ACC112 (cell line): ENCODE data around the gene ARHGEF7.
A peak's percentile ranks its signal among the peaks of the same experiment; 100 is the strongest.

Experiments used
- H2AFZ ChIP-seq: fragments of 200-600 bp; sonication (generic); one replicate; pipeline ENCODE4 v1.6.0; 2017; ENCODE audit warnings: antibody characterized with exemption, low read length; ENCODE audit not compliant: unreplicated experiment
- H3K27ac ChIP-seq: fragments of 200-600 bp; sonication (generic); 2 replicates; pipeline ENCODE4 v1.5.1; 2014; ENCODE audit warnings: low read depth, mild to moderate bottlenecking, antibody characterized with exemption, low read length, moderate library complexity
- H3K27me3 ChIP-seq: fragments of 200-600 bp; sonication (generic); 2 replicates; pipeline ENCODE4 v1.6.1; 2014; ENCODE audit warnings: mild to moderate bottlenecking, antibody characterized with exemption, low read length, moderate library complexity, mixed read lengths; ENCODE audit not compliant: insufficient read depth
- H3K36me3 ChIP-seq: fragments of 200-600 bp; sonication (generic); 2 replicates; pipeline ENCODE4 v1.6.1; 2016; ENCODE audit warnings: mild to moderate bottlenecking, antibody characterized with exemption, low read length, moderate library complexity, mixed read lengths; ENCODE audit not compliant: insufficient read depth
- H3K4me1 ChIP-seq: fragments of 200-600 bp; sonication (generic); one replicate; pipeline ENCODE4 v1.6.1; 2016; ENCODE audit warnings: low read length, mixed read lengths; ENCODE audit not compliant: insufficient read depth, unreplicated experiment, control insufficient read depth
- H3K4me3 ChIP-seq: fragments of 200-600 bp; sonication (generic); 2 replicates; pipeline ENCODE4 v1.5.1; 2014; ENCODE audit warnings: mild to moderate bottlenecking, low read depth, low read length
- H3K79me2 ChIP-seq: fragments of 200-600 bp; sonication (generic); one replicate; pipeline ENCODE4 v1.6.0; 2016; ENCODE audit warnings: low read length; ENCODE audit not compliant: control insufficient read depth, unreplicated experiment, insufficient read depth

Gene ARHGEF7

DNA sequence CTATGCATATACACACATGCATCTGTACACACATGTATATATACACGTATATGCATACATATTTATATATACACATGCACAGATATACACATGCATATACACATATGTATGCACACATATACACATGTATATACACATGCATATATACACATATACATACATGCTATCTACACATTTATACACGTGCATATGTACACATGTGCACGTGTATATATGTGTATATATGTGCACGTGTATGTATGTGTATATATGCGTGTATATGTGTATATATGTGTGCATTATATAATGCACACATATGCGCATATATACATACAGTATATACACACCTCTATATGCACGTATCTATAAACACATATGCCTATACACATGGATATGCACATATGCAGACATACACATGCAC is 17.8 kb downstream of the ARHGEF7 start:
- Histone ChIP-seq H3K4me3 (no peak overlapping the region), H3K27ac (no peak overlapping the region), H3K27me3 (peaks cover 39% of the 10 kb centered on the region), H3K79me2 (no peaks in the 10 kb centered on the region), H3K4me1 (no peaks in the 10 kb centered on the region), H3K36me3 (no peaks in the 10 kb centered on the region), H2AFZ (no peak overlapping the region)

DNA sequence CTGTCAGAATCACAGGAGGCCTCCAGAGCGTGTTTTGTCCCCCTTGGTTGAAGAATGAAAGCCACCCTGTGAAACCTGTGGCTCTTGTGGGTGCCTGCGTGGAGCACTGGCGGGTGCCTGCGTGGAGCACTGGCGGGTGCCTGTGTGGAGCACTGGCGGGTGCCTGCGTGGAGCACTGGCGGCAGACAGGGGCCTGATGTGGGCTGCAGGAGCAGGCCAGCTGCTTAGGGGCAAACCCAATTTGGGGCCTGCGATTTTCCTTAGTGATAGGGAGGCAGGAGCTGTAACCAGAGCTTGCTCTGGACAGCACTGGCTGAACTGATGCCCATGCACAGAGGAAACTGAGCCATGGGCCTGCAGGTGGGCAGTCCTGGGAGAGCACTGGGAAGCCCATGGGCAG is 24.3 kb downstream of the ARHGEF7 start:
- Histone ChIP-seq H3K4me3 (no peak overlapping the region), H3K27me3 (peaks cover 72% of the 10 kb centered on the region), H3K79me2 (no peaks in the 10 kb centered on the region), H2AFZ (no peak overlapping the region), H3K4me1 (no peaks in the 10 kb centered on the region), H3K27ac (no peak overlapping the region), H3K36me3 (no peaks in the 10 kb centered on the region)

DNA sequence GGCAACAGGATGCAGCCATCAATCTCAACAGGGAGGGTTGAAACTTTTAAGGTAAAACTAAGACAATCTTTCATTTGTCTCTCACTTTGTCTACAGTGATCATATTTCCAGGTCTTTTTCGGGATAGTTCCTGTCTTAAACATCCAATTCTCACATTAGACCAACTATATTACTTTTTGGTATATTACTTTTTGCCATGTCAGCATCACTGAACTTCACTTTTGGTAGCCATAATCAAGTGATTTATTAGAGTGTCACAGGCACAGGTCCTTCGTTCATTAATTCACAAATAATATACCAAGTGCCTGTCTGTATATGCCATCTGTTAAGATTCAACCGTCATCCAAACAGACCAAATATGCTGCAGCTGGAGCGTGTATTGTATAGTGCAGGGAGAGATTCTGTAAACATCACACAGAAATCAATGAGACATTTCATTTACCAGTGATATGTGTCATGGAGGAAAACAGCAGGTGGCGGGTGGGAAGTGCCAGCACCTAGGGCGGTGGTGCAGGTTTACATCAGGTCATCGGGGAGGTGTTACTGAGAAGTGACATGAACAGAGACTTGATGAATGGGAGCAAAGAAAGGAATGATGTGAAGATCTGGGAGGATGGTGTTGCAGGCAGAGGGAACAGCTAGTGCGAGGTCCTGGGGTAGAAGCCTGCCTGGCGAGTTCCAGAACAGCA is 24.9 kb downstream of the ARHGEF7 start:
- Histone ChIP-seq H3K27me3 (peaks cover 78% of the 10 kb centered on the region), H3K79me2 (no peaks in the 10 kb centered on the region), H3K27ac (no peak overlapping the region), H3K4me3 (no peak overlapping the region), H2AFZ (no peak overlapping the region), H3K4me1 (no peaks in the 10 kb centered on the region), H3K36me3 (no peaks in the 10 kb centered on the region)

DNA sequence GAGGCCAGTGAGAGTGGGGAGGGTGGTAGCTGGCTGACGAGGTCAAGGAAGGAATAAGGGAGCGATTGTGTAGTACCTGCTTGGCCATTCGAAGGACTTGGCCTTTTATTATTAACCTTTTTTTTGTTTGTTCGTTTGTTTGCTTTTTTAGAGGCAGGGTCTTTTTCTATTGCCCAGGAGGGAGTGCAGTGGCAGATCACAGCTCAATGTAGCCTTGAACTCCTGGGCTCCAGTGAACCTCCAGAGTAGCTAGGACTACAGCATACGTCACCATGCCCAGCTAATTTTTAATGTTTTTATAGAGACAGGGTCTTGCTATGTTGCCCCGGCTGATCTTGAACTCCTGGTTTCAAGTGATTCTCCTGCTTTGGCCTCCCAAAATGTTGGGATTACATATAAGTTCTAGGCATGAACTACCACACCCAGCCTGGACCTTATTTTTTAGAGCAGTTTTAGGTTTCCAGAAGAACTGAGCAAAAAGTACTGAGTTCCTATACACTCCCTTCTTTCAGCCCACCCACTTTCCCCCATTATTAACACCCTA is 25.5 kb downstream of the ARHGEF7 start:
- Histone ChIP-seq H3K27ac (no peak overlapping the region), H3K4me1 (no peaks in the 10 kb centered on the region), H3K4me3 (no peak overlapping the region), H3K79me2 (no peaks in the 10 kb centered on the region), H2AFZ (no peak overlapping the region), H3K36me3 (no peaks in the 10 kb centered on the region), H3K27me3 (peaks cover 84% of the 10 kb centered on the region)

DNA sequence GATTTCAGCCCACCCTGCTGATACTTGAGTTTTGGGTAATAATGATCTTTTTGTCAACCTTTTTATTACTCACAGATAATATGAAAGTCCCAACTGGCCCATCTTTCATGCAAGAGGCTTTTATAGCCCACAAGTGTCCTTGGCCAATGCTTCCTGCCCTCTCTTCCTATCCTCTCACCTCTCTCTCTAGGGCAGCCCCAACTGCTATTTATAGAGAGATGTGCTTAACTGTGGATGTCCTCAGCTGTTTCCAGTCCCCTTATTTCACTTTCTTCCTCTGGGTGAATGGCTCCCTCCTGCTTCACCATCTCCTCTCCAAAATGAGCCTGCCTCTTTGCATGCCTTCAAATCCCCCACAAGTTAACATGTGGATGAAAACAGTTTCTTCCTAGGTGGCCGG is 27.4 kb downstream of the ARHGEF7 start:
- Histone ChIP-seq H2AFZ (no peak overlapping the region), H3K79me2 (no peaks in the 10 kb centered on the region), H3K27ac (no peak overlapping the region), H3K4me3 (no peak overlapping the region), H3K36me3 (no peaks in the 10 kb centered on the region), H3K4me1 (no peaks in the 10 kb centered on the region), H3K27me3 (peaks cover 96% of the 10 kb centered on the region)

DNA sequence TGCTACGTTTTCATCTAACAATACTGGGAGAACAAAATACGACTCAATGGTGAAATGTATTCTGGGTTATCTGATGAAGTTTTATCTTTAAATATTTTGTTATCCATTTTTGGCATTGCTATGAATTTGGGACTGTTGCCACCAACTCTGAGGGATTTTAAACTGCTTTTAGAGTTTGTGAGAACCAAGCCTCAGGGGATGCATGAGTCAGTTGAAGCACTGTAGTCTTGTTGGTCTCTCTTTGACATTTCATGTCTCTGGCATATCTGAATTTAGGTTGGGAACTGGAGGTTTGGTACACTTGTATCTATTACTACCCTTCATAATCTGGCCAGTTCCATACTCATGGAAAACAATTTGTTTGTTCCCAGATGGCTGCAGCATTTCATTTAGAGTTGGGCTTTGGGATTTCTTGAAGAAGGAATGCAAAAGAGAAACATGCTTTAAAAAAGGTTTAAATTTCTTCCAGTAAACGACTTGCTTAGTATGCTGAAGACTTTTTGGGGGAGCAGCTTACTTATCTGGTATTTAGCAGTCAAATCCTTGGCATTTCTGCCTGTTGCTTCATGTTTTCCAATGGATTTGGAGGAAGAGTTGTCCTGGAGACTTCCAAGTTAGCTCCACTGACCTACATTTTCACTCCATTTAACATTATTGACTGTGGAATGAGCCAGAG is 28.9 kb downstream of the ARHGEF7 start:
- H3K27me3 ChIP-seq: peaks cover 90% of the 10 kb centered on the region
- no peaks in the 10 kb centered on the region for H3K79me2 ChIP-seq
- H3K4me1 ChIP-seq: no peaks in the 10 kb centered on the region
- no peak overlapping the region for H3K4me3 ChIP-seq
- no peak overlapping the region for H3K27ac ChIP-seq
- H3K36me3 ChIP-seq: no peaks in the 10 kb centered on the region
- H2AFZ ChIP-seq: no peak overlapping the region

DNA sequence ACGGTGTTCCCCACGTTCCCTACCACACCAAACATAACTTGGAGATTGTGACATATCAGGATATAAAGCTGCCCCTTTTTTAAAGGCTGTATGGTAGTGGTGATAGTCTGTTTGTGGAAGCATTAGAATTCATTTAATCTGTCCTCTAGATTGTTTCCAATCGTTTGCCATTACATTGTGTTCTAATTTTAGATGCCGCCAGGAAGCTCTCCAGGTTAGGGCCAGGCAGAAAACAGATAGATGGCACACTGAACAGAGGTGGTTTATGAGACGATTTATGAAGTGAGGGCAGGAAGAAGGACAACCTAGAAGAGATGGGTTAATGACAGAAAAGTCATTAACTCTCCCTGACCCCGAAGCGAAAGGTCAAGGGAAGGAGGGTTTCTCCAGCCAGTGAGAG is 30.0 kb downstream of the ARHGEF7 start:
- no peak overlapping the region for H2AFZ ChIP-seq
- H3K27ac ChIP-seq: no peak overlapping the region
- no peaks in the 10 kb centered on the region for H3K79me2 ChIP-seq
- H3K27me3 ChIP-seq: peaks cover 85% of the 10 kb centered on the region
- H3K4me1 ChIP-seq: no peaks in the 10 kb centered on the region
- no peaks in the 10 kb centered on the region for H3K36me3 ChIP-seq
- no peak overlapping the region for H3K4me3 ChIP-seq

DNA sequence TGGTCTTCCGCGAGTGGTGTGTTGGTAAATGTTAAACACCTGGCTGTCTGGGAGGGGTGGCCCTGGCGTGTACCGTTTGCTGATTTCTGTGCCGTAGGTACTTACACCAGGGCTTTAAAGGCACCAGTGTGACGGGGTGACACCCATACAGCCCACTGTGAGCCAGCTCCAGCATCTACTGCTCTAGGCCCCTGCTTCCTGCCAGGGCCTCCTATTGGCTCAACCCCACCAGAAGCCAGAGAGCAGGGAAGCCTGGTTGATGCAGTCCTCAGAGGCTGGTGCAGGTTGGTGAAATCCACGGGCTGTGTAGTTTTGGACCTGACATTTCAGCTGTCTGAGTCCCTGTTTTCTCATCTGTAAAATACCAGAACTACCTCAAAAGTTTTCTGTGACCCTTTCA is 30.4 kb downstream of the ARHGEF7 start:
- Histone ChIP-seq H2AFZ (no peak overlapping the region), H3K27me3 (peaks cover 84% of the 10 kb centered on the region), H3K27ac (no peak overlapping the region), H3K79me2 (no peaks in the 10 kb centered on the region), H3K4me1 (no peaks in the 10 kb centered on the region), H3K36me3 (no peaks in the 10 kb centered on the region), H3K4me3 (no peak overlapping the region)

DNA sequence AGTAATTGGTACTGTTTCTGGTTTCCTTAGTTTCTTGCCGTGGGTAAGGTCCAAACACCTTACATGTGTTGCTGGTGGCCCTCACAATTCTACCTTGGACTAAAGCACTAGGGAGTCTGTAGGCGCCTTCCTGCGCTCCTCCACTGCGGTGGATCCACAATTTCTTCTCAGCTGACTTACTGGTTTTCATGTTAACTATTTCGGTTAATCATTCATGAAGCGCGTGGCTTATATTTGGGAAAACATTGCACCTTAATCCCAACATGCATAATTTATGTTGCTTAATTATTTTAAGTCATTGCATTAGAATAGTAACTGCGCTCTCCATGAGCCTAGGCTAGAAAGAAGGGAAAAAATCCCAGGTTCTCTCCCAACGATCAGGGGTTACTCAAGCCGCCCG is 37.7 kb downstream of the ARHGEF7 start:
- Histone ChIP-seq H3K4me1 (peaks cover 21% of the 10 kb centered on the region), H3K79me2 (peaks cover 34% of the 10 kb centered on the region), H2AFZ (peak overlapping the region; percentile 84), H3K36me3 (peaks cover 3% of the 10 kb centered on the region; the same call in 1 of the 2 replicates), H3K27ac (peak overlapping the region; percentile 87), H3K27me3 (peaks cover 24% of the 10 kb centered on the region; the same call in 1 of the 2 replicates), H3K4me3 (peak overlapping the region; percentile 97)

DNA sequence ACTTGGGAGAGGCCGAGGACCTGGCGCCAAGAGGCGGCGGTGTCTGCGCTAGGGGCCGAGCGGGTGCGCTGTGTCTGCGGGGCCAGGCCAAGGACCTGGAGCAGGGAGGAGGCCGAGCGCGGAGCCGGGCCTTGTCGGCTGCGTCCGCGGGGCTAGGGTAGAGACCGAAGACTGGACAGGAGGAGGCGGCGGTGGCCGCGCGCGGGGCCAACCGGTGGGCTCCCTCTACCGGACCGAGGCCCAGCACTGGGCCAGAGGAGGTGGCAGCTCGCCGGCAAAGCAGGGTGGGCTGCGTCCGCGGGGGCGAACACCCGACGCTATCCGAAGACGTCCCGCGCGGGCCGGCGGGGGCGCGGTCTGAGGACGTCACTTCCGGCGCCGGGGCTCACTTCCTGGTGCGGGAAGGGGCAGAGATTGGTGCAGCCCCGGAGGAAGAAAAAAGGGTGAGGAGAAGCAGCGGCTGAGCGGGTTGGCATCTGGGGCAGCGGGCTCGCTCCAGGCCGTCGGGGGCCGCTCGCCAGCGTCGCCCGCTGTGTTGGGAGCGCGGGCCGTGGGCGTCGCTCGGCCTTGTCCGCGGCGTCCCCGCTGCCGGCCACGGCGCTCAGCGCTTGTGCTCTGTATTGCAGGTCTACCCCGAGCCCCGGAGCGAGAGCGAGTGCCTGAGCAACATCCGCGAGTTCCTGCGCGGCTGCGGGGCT is 38.3 kb downstream of the ARHGEF7 start:
- Histone ChIP-seq H3K36me3 (peaks cover 3% of the 10 kb centered on the region; the same call in 1 of the 2 replicates), H3K27ac (peak overlapping the region; percentile 87), H3K27me3 (peaks cover 19% of the 10 kb centered on the region; the same call in 1 of the 2 replicates), H3K4me3 (peak overlapping the region; percentile 97), H2AFZ (peak overlapping the region; percentile 85), H3K4me1 (peaks cover 21% of the 10 kb centered on the region), H3K79me2 (peaks cover 40% of the 10 kb centered on the region)
